CD4-positive, alpha-beta T cell treated with Interleukin-2 at 100 ng/mL for 4 hours (primary cell): ENCODE data around the gene OTOF.
A peak's percentile ranks its signal among the peaks of the same experiment; 100 is the strongest.

Experiments
- DNase-seq: peaks from one replicate; pipeline ENCODE4 v3.0.0-alpha.2; 2020; ENCODE audit warnings: low spot score

Gene OTOF

DNA sequence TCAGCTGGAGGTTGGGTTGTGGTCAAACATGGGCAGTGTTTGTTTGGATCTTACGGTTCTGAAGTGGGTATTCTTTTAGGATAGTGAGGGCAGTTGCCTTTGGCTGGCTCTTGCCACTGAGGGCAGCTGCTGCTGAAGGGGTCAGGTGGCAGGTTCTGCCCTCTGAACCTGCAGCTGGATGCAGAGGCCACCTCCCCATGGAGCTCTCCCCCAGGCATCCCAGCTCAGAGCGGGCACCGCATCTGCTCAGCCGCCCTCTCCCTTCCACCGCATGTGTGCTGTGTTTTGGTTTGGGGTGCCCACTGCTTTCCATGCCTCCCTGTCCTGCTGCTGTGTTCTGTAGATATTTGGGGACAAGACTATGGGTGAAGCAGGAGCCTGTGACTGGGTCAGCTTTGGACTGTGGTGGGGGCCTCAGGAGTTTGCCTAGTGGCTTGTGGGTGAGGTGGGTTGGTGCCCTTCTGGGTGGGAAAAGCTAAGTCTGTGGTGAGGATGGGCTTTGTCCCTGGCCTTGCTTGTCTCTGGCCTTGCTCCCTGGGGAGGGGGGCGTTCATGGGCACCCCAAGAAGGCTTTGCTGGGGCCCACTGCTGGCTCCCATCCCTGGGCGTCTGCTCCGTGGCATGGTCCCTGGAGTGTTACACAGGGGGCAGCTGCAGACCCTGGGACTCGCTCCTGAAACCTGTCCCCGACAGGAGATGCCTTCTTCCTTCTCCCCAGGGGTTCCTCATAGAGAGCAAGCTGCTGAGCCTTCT lies 28.5 kb downstream of the OTOF start:
- no peak for DNase-seq

DNA sequence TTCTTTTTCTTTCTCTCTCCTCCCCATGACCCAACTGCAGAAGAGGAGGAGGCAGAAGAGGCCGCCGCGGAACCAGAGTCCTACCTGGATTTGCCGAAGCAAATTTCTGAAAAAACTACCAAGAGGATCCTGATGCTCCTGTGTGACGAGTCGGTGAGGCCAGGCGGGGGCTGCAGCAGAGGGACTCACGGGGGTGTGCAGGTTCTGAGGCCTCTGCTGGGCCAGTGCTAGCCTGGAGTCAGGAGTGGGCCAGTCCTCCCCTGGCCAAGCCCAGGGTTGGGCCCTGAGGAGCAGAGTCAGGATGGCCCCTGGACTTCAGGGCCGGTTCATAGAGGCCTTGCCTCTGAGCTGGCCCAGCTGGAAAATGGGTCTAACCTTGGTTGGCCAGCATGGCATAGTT lies 29.3 kb downstream of the OTOF start:
- DNase-seq = no peak

DNA sequence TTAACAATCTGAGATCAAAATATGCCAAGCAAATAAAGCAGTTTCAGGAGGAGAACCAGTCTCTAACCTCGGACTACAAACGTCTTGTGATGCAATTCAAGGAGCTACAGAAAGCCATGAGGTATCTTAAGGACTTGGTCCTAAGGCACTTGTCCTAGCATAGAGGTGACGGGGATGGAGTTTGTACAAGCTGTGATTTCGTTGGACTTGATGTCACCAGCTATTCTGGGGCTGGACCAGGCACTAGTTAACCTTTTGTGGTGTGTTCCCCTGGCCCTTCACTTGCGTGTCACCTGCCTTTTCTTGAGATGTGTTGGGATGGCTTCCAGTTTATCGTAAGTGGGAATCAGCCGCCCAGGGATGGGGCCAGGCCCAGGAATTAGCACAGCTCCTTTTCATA lies 33.7 kb downstream of the OTOF start:
- DNase-seq = no peak

DNA sequence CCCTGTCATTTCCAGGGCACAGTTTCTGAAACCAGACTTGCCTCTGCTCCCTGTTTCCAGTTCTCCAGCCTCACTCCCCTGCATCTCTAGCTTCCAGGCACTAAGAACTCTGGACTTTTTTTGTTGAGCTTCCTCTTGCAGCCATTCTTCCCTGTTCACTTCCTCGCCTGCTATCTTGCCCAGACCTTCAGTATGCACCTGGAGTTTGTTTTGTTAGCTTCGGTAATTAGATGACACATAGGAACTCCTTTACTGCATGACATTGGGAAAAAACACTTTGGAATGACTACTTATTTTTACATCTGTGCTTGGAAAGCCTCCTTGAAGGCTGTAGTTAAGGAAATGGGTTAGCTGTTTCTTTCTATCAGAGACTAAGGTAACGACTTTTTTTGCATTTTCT lies 35.2 kb downstream of the OTOF start:
- DNase-seq = no peak

DNA sequence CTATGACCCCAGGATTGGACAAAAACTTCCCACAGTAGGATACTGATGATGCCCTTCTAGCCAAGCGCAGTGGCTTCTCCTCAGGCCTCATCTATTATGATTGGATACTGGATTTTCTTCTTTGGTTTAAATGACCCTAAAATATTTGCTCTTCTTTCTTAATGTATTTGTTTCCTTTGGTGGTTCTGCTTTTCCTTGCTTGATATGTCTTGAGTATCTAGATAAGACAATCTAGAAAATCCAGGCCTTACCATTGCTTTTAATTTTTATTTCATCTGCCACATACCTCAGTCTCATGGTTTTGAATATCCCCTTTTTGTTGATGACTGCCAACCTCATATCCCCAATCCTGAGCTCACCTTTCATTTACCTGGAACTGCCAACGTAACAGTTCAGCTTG lies 35.6 kb downstream of the OTOF start:
- DNase-seq = no peak

DNA sequence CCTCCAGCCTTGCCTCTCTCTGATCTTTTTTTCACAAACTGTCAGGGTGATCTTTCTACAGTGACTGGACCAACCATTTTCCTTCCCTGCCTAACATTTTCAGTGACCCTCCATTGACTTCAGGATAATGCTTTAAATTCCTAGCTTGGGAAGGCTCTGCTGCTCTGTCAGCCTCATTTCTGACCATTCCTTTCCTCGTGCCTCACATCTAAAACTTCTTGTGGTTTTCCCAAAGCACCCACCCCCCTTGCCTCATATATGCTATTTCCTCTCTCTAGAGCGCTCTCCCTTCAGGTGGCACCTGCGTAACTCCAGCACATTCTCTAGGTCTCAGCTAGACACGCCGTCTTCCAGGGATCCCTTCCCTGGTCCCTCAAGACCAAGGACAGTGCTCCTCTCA lies 39.0 kb downstream of the OTOF start:
- DNase-seq = no peak

DNA sequence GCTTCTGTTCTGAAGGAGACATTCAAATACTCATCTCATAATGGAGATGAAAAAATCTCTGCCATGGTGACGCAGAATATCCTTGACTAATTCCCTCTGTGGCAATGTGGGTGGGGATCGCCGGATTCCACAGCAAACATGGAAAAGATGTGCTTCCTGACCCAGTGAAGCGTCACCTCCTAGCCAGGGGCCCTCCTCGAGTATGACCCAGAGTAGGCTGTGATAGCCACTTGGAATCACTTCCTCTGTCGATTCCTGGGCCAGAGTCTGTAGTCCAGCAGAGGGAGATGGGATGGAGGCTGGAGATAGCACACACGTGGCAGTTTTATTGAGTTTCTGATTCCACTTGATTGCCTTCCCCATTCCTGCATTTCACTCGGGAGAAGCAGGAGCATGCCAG lies 39.4 kb downstream of the OTOF start:
- no peak for DNase-seq

DNA sequence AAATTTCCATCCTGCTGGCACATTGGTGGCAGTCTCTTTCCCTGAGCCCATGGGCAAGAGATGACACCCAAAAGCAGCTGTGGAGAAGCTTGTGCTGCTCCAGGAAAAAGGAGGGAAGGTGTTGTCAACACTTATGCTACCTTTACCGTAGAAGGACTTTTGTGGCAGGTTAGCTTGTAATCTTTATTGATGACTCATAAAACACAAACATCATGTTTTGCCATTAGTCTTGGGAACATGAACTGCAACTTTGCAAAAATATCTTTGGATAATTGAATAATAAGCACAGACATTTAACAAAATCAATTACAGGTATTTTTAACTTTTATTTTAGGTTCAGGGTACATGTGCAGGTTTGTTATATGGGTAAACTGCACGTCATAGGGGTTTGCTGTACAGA lies 42.8 kb downstream of the OTOF start:
- no peak for DNase-seq

DNA sequence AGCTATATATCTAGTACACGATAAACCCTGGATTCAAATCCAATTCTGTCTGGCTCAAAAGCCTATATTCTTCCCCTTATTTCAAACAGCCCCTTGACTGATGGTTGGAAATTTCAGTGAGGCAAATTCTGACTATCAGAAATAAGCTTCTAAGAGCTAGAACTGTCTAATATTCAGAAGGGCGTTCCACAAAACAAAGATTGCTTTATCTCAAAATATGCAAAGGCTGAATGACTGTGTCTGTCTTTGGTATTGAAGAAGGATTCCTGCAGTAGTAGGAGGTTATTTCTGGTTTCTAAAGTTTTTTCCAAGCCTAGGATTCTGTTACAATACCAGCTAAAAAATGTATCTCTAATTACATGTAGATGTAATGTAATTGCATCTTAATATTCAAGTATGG lies 45.1 kb downstream of the OTOF start:
- DNase-seq = no peak

DNA sequence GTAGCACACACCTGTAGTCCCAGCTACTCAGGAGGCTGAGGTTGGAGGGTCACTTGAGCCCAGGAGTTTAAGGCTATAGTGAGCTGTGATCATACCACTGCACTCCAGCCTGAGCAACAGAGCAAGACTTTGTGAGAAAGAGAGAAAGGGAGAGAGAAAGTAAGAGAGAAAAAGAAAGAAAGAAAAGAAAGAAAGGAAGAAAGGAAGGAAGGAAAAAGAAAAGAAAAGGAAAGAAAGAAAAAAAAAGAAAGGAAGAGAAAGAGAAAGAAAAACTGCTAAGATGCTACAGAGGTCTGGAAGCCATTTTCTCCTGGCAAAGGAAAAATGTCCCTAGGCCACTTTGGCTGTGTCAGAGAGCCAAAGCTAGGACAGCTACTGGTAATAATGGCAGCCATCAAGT lies 45.6 kb downstream of the OTOF start:
- DNase-seq = no peak

DNA sequence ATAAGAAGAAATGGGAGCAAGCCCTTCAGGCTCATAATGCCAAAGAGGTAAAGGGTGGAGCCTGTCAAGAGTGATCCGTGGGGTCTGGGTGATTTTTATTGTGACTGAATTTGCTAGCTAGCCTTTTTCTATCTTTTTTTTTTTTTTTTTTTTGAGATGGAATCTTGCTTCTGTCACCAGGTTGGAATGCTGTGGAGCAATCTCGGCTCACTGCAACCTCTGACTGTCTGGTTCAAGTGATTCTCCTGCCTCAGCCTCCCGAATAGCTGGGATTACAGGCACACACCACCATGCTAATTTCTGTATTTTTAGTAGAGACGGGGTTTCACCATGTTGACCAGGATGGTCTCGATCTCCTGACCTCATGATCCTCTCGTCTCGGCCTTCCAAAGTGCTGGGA lies 47.1 kb downstream of the OTOF start:
- DNase-seq = no peak

DNA sequence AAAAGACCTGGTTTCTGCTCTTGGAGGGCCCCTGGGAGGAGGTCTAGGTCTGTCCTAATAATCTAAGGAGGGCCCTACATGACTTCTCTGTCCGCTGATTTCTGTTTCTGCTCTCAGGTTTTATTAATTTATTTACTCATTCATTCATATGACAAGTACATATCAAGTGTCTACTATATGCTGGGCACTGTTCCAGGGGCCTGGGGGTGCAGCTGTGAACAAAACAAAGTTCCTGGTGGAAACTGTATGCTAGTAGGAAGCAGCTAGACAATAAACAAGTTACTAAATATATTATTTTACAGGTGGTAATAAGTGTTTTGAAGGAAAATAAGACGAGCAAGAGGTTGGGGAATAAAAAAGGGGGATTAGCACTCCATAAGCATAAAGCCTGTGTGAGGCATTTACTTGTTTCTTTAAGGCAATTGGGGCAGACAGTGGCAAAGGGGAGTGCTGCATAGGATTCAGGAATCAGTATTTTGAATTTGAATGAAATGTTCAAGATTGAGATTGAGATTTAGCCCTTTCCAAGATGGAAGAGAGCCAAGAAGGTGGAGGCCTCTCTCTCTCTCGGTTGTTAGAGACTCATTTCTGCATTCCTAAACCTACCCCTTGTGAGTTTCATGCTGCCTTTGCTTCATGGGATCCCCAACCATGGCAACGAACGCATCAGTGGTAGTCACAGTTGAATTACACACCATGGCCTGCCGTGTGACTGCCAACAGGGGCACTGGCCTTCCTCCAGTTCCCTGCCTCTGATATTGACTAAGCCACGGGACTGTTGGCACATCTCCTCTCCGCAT lies 47.9 kb downstream of the OTOF start:
- DNase-seq = no peak

DNA sequence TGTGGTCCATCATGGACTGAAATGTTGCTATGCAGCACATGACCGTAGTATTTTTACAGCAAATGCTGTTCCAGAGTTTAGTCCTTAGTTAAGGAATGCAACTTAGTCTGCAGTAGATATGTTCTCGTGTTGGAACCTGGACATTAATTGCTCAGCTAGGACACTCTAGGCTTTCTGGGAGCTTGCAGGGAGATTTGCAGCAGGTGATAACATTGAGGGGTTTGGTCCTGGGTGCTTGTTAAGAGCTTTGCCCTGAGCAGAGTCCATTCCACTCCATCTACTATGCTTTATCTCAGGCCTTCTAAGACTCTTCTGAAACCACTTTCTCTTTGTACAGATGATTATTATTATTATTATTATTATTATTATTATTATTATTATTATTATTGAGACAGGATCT lies 49.1 kb downstream of the OTOF start:
- DNase-seq = no peak

DNA sequence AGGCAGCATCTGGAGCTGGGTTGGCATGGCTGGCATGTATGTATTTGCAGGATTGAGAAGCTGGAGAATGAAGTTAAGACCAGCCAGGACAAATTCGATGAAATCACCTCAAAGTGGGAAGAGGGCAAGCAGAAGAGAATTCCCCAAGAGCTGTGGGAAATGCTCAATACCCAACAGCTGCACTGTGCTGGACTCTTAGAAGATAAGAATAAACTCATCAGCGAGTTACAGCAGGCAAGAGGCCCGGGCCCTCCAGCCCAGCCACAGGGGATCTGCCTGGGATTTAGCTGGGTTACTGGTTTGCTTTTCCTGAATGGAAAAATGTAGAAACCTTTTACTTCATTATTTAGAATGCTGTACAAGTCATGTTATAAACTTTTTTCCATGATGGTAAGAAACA lies 53.7 kb downstream of the OTOF start:
- DNase-seq = no peak

DNA sequence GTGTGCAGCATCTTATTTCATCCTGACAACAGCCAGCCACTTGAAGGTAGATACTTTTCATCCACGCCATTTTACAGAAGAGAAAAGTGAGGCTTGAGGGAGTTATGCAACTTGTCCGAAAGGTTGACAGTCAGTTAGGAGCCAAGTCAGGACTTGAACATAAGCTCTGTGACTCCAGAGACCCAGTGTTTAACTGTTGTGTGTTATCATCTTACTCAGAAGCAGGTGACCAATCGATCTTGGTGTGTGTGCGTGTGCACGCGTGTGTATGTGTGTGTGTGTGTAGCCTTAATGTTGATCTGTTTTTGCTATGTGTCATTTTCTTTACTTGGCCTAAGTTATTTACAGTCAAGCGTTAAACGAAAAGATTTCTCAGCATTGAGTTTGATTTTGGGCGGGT lies 54.2 kb downstream of the OTOF start:
- no peak for DNase-seq

DNA sequence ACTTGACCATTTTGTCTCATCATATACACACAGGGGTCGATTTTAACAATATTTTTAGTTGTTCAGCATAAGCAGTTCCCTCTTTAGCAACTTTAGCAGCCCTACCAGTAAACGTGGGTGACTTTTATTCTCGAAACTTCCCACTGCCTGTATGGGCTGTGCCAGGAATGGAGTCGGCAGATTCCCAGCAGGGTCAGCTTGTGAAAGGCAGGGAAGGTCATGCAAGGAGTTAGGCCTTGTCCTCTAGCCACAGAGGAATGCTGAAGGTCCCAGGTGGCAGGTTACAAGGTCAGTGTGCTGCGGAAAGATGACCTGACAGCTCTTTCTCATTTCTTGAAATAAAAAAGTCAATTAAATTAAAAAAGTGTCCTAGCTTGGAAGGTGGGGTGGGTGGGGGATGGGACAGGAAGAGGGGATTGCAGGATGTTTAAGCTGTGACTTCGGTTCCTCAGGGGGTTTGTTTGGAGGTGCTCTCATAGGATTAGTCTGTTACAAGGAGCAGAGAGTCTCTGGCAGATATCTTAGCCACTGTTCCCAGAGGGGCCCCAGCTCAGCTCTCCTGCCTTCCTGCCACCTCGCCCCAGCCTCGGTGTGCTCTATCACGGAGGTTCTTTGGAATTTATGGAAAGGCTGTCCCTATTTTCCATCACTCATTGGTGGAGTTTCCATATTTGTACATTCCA lies 54.8 kb downstream of the OTOF start:
- no peak for DNase-seq

DNA sequence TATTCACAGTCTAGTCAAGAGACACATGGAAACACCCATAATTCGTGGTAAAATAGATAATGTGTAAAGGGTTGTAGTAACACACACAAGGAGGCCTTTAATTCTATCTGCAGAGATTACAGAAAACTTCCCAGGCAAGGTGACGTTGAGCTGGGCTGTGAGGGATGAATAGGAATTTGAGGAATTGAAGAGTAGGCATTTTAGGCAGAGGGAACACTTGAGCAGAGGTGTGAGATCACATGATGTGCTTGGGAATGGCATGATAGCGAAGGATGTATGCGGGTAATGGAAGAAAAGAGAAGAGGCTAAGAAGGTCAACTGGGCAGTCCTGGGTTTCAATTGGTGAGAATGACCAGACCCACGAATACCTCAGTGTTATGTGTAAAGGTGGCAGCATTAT lies 56.0 kb downstream of the OTOF start:
- DNase-seq = no peak

DNA sequence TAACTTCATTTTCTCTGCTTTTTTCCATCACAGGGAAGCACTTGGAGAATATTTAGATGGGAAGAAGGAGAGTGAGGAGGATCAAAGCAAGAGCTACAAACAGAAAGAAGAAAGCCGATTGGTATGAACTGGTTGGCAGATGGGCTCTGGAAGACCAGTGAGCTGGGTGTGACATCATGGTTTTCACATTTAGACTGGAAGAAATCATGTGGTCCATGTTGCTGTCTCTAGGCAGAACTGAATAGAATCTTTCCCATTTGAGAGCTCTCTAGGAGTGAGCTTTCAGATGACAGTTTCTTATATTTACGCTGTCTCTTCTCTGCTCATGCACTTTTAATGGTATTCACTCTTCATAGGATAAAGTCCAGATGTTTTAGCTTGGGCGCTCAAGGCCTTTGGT lies 63.6 kb downstream of the OTOF start:
- DNase-seq = no peak

DNA sequence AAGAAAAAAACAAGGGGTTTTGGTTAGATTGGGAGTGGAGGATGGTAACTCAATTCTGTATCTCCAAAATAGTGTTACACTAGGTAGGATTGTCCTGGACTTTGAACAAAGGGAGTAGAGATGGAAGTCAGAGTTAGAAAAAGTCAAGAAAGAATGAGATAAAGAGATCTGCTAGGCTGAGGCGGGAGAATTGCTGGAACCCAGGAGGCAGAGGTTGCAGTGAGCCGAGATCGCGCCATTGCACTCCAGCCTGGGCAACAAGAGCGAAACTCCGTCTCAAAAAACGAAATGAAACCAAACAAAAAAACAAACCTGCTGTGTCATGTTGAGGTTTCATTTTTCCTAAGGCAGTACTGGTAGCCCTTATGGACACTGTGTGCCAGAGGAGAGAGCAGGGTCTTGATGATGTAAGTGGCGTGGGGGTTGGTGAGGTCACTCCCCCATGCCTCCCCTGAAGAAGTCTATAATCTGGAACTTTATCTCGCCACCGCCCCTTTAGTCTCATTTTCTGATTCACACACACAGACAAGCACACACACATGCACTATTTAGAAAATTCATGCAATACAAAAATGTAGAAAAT lies 65.7 kb downstream of the OTOF start:
- peak; percentile 0 for DNase-seq

DNA sequence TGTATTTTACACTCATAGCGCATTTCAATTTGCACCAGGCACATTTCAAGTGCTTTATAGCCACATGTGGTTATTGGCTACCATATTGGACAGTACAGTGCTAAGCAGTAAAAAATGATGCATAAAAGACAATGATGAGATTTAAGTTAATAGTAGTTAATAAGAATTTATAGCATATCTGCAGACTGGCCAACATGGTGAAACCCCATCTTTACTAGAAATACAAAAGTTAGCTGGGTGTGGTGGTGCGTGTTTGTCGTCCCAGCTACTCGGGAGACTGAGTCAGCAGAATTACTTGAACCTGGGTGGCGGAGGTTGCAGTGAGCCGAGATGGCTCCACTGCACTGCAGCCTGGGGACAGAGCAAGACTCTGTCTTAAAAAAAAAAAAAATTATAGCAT lies 66.5 kb downstream of the OTOF start:
- DNase-seq = no peak

DNA sequence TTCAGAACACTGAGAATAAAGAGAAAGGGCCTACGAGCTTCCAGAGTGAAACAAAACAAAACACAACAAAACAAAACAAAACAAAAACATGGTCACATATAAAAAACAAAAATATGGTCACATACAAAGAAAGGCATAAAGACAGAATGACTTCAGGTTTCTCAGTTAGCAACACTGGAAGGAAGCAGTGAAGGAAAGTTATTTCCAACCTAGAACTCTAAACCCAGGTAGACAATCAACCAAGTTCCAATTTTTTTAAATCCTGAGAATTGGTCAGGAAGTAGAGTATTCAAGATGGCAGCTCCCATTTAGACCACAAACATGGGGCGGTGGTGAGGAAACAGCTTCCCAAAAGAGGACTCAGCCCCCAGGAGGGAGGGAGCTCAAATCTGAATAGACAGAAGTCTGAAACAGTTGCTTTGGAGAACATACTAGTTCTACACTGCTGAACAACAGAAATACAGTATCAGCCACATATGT lies 67.1 kb downstream of the OTOF start:
- no peak for DNase-seq

DNA sequence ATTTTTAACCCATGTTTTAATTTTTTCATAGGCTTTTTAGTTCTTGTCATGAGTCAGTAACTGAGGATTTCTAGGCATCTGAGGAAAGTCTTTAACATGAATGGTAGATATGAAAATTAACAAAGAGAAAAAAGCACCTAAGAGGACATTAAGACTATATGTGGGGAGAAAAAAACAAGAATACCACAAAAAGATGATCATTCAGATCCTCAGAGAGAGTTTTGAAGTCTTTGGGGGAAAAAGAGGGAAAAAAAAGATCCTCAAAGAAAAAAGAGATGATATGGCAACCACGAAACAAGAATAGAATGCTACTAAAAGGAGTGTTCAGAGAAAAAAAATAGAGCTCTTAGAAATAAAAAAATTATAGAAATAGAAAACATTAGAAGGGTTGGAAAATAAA lies 68.1 kb downstream of the OTOF start:
- DNase-seq = no peak

DNA sequence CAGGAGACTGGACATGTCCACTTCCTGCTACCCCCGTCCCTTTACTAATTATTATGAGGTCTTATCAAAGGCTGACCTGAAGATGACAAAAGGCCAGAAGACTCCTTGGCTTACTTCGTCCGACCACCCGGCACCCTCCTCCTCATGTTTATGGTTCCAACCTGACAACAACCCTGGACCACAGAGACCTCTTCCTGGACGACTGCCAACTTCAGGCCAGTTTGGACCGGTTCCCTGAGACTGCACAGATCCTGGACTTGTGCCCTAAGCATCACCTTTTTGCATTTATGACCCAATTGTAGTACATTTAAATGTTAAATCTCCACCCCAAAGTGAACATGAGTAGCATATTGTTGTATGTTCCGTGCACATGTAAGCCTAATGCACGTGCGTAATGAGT lies 70.4 kb downstream of the OTOF start:
- DNase-seq = no peak
